GM23248 (cell line): ENCODE data around the gene SCP2. TPM values are rescaled to one million over a fixed set of nuclear protein-coding genes. Genes with fewer than 3 reads are reported as not detected.

Experiments
- DNase-seq: peaks from one replicate; pipeline ENCODE4 v3.0.0-alpha.2; 2015
- H2AFZ ChIP-seq: fragments of 200-600 bp; sonication (generic); 2 replicates; pipeline ENCODE4 v1.6.1; 2016; ENCODE audit warnings: antibody characterized with exemption
- H3F3A ChIP-seq: fragments of 200-600 bp; sonication (generic); 2 replicates; pipeline ENCODE4 v1.6.1; 2016; ENCODE audit warnings: mild to moderate bottlenecking, antibody characterized with exemption, mixed run types; ENCODE audit not compliant: insufficient read depth
- H3K27ac ChIP-seq: fragments of 200-600 bp; sonication (generic); 2 replicates; pipeline ENCODE4 v1.5.1; 2016; ENCODE audit warnings: mild to moderate bottlenecking
- H3K27me3 ChIP-seq: fragments of 200-600 bp; sonication (generic); replicated peaks from 2 replicates; pipeline ENCODE4 v1.6.1; 2016; ENCODE audit warnings: mild to moderate bottlenecking; ENCODE audit not compliant: insufficient read depth
- H3K36me3 ChIP-seq: fragments of 200-600 bp; sonication (generic); 2 replicates; pipeline ENCODE4 v1.6.1; 2016; ENCODE audit warnings: low read depth, mild to moderate bottlenecking
- H3K4me1 ChIP-seq: fragments of 200-600 bp; sonication (generic); 2 replicates; pipeline ENCODE4 v1.6.1; 2016; ENCODE audit warnings: mild to moderate bottlenecking; ENCODE audit not compliant: insufficient read depth
- H3K4me2 ChIP-seq: fragments of 200-600 bp; sonication (generic); one replicate; pipeline ENCODE4 v1.6.1; 2016; ENCODE audit warnings: mild to moderate bottlenecking; ENCODE audit not compliant: unreplicated experiment
- H3K4me3 ChIP-seq: fragments of 200-600 bp; sonication (generic); 2 replicates; pipeline ENCODE4 v1.5.1; 2016; ENCODE audit warnings: mild to moderate bottlenecking
- H3K79me2 ChIP-seq: fragments of 200-600 bp; sonication (generic); 2 replicates; pipeline ENCODE4 v1.6.1; 2016; ENCODE audit warnings: mild to moderate bottlenecking; ENCODE audit not compliant: insufficient read depth
- H3K9ac ChIP-seq: fragments of 200-600 bp; sonication (generic); 2 replicates; pipeline ENCODE4 v1.6.1; 2016; ENCODE audit warnings: mild to moderate bottlenecking
- H3K9me2 ChIP-seq: fragments of 200-600 bp; sonication (generic); 2 replicates; pipeline ENCODE4 v1.6.1; 2016; ENCODE audit warnings: mixed run types, mild to moderate bottlenecking, moderate library complexity; ENCODE audit not compliant: insufficient read depth
- H3K9me3 ChIP-seq: fragments of 200-600 bp; sonication (generic); one replicate; pipeline ENCODE4 v1.6.1; 2017; ENCODE audit warnings: low read depth
- H4K20me1 ChIP-seq: fragments of 200-600 bp; sonication (generic); 2 replicates; pipeline ENCODE4 v1.6.0; 2016; ENCODE audit not compliant: insufficient read depth
- EZH2 ChIP-seq: fragments of 200-600 bp; sonication (generic); IDR thresholded peaks from 2 replicates; pipeline ENCODE4 v1.6.1; 2018; ENCODE audit warnings: antibody characterized with exemption, mild to moderate bottlenecking; ENCODE audit not compliant: insufficient read depth, poor library complexity, severe bottlenecking
- EZH2phosphoT487 ChIP-seq: fragments of 200-600 bp; sonication (generic); IDR thresholded peaks from 2 replicates; pipeline ENCODE4 v1.6.1; 2018; ENCODE audit warnings: antibody characterized with exemption, moderate library complexity, mild to moderate bottlenecking, low read depth; ENCODE audit not compliant: insufficient read depth
- WGBS, 2 experiments: methylation state at CpG; one replicate each; pipeline ENCODE4 v1.1.6; 2015 to 2017; ENCODE audit warnings: low lambda C conversion rate in 2 of 2, low coverage in 1 of 2; ENCODE audit errors: missing lambda C conversion rate in 2 of 2; 5-methylcytosine and 5-hydroxymethylcytosine counted together
- in situ Hi-C: fragments of 300-500 bp; cut with MboI; formaldehyde crosslinking; loops from 2 replicates; pipeline ENCODE4 v1.15.0; 2020
- polyA plus RNA-seq: library from polyadenylated mRNA; unstranded; fragments of >200 nt; fragmentation: Nextera tagmentation; extraction: Ambion mirVana; gene quantifications from 2 replicates; pipeline ENCODE4 v1.2.1, GENCODE V29; 2016
- total RNA-seq: library from RNA; depleted of rRNA; stranded (reverse); fragments of >200 nt; shearing (Covaris generic); gene quantifications from 2 replicates; pipeline ENCODE4 v1.2.3, GENCODE V29; 2014

Gene SCP2
- total and polyA plus RNA-seq, 2 experiments from 2014 or later: 209 to 257 TPM

DNA sequence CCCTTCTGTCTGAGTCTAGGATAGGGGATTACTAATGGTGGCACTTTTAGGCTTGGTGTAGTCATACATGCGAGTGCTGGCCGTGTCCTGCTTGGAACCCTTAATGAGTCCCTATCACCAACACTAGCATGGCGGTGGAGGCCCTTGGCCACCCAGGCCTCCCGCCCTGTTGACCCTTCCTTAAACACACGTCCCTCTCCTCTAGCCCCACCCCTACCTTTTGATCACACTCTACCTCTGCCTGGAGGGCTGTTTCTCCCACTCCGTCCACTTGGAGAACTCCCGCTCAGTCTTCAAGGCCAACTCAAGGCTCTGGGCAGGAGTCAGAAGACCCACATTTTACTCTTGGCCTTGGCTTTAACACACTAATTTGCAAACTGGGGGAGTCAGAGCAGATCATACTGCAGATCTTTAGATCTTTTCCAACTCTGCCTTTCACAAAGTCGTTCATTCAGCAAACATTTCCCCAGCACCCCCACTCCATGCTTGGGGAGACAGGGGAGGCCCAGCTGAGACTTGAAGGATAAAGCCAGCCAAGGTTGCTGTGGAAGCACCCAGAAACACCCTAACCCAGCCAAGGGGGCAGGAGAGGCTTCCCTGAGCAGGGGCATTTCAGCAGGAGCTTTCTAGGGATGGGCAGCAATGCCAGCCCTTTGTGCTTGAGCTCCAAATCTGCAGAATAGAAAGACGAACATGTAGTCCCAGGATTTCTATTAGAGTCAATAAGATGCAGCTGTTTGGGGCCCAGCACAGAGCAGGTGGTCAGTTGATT is 136.9 kb downstream of the SCP2 start:
- H3F3A ChIP-seq: peaks cover 23% of the 10 kb centered on the region
- in situ Hi-C loops: no loop called here
- peaks cover 23% of the 10 kb centered on the region for H3K4me1 ChIP-seq
- no peaks in the 10 kb centered on the region for H3K27me3 ChIP-seq
- H2AFZ ChIP-seq: no peak overlapping the region
- H3K9me3 ChIP-seq: no peaks in the 10 kb centered on the region
- no peak for TF ChIP-seq EZH2phosphoT487
- TF ChIP-seq EZH2: no peak
- H4K20me1 ChIP-seq: no peaks in the 10 kb centered on the region
- H3K79me2 ChIP-seq: no peaks in the 10 kb centered on the region
- H3K36me3 ChIP-seq: no peaks in the 10 kb centered on the region
- H3K4me3 ChIP-seq: no peak overlapping the region
- whole genome bisulfite sequencing, 2 experiments: 94% methylated on average over 9 of the region's 9 CpGs
- no peak for DNase-seq
- no peak overlapping the region for H3K4me2 ChIP-seq
- no peak overlapping the region for H3K9ac ChIP-seq
- H3K9me2 ChIP-seq: no peaks in the 10 kb centered on the region
- H3K27ac ChIP-seq: no peak overlapping the region

DNA sequence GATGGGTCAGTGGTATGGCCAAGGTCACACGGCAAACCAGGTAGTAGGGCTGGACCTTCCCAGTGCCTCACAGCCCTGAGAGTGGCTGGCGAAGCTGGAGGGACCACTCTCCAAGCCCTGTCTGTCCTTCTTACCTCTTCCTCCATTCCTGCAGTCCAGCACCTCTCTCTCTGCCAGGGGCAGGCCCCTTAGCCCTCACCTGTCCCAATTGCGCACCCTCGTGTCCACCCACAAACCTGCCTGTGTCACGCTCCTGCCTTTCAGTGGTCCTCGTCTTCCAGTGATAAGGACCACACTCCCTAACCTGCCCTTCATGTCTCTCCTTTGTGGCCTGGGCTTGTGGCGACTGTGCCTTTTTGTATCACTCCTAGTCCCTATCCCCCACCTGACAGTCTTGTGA is 138.3 kb downstream of the SCP2 start:
- no peaks in the 10 kb centered on the region for H3K9me2 ChIP-seq
- 95% methylated on average over 7 of the region's 7 CpGs for WGBS, 2 experiments
- H3K27ac ChIP-seq: no peak overlapping the region
- H3F3A ChIP-seq: peaks cover 8% of the 10 kb centered on the region
- H3K79me2 ChIP-seq: no peaks in the 10 kb centered on the region
- peaks cover 12% of the 10 kb centered on the region for H3K4me1 ChIP-seq
- no peak overlapping the region for H3K4me3 ChIP-seq
- DNase-seq: no peak
- H2AFZ ChIP-seq: no peak overlapping the region
- in situ Hi-C loops: no loop called here
- no peak overlapping the region for H3K9ac ChIP-seq
- H3K9me3 ChIP-seq: no peaks in the 10 kb centered on the region
- H3K4me2 ChIP-seq: no peak overlapping the region
- no peaks in the 10 kb centered on the region for H3K36me3 ChIP-seq
- no peaks in the 10 kb centered on the region for H4K20me1 ChIP-seq
- H3K27me3 ChIP-seq: no peaks in the 10 kb centered on the region
- no peak for TF ChIP-seq EZH2
- no peak for TF ChIP-seq EZH2phosphoT487

DNA sequence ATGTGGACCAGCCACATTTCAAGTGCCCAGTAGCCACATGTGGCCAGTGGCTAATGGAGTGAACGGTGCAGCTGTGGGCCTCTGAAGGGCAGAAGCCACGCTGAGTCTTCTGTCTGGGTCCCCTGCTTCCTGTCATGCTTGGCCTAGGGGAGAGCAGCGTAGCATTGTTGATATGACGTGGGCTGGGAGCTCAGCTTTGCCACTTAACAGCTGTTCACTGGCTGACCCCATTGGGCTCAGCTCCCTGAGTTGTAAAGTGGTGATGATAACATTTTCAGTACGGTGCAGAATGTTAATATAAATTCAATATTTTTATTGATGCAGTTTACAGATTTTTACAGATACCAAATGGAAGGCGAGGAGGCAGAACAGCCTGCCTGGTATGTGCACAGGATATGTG is 139.4 kb downstream of the SCP2 start:
- no peaks in the 10 kb centered on the region for H3K27me3 ChIP-seq
- TF ChIP-seq EZH2 (no peak), EZH2phosphoT487 (no peak)
- in situ Hi-C loops: no loop called here
- WGBS, 2 experiments: 71 to 72% methylated on average over 6 of the region's 6 CpGs
- peaks cover 1% of the 10 kb centered on the region for H3K4me1 ChIP-seq
- H4K20me1 ChIP-seq: no peaks in the 10 kb centered on the region
- H3K4me2 ChIP-seq: no peak overlapping the region
- H3K27ac ChIP-seq: no peak overlapping the region
- no peak overlapping the region for H3K4me3 ChIP-seq
- DNase-seq: no peak
- H2AFZ ChIP-seq: no peak overlapping the region
- H3K9me2 ChIP-seq: no peaks in the 10 kb centered on the region
- no peaks in the 10 kb centered on the region for H3K9me3 ChIP-seq
- no peak overlapping the region for H3K9ac ChIP-seq
- H3F3A ChIP-seq: no peaks in the 10 kb centered on the region
- no peaks in the 10 kb centered on the region for H3K79me2 ChIP-seq
- no peaks in the 10 kb centered on the region for H3K36me3 ChIP-seq

DNA sequence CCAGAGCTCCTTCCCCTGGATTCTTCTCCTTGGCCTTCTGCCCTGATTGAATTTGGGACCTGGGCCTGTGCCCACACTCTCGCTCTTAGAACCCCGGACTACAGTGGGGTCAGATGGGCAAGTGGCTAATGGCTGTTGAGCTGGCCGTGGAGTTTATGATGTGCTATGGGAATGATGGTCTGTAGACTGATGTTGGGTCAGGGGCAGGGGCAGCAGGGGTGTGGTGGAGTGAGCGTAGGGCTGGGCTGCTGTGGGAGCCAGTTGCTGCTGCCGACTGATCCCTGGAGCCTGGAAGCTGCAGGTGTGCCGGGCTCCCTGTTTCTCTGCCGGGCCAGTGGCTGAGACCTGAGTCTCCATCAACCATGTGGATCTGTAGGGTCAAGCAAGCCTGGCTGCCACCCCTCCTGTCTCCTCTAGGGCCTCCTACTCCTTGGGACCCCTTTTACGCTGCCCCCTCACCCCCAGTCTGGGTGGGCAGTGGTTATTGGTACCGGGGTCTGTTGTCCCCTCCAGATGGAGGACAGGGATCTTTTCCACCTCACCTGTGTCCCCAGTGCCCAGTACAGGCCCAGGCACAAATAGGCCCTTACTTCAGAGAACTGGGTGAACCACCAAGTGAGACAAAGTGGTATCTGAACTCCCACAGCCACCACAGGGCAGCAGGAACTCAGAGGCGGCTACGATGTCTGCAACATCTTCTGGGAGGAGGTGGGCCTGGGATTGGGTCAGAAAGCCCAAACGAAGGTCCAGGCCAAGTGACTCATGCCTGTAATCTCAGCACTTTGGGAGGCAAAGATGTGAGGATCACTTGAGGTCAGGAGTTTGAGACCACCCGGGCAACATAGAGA is 140.0 kb downstream of the SCP2 start:
- Histone ChIP-seq H2AFZ (no peak overlapping the region), H3K27ac (no peak overlapping the region), H3K79me2 (no peaks in the 10 kb centered on the region), H3K9ac (no peak overlapping the region), H3K4me2 (no peak overlapping the region), H4K20me1 (no peaks in the 10 kb centered on the region), H3K27me3 (no peaks in the 10 kb centered on the region), H3K4me1 (no peaks in the 10 kb centered on the region), H3K36me3 (no peaks in the 10 kb centered on the region), H3K9me2 (no peaks in the 10 kb centered on the region), H3F3A (no peaks in the 10 kb centered on the region), H3K9me3 (no peaks in the 10 kb centered on the region), H3K4me3 (no peak overlapping the region)
- 69 to 70% methylated on average over 13 of the region's 13 CpGs for WGBS, 2 experiments
- no peak for TF ChIP-seq EZH2phosphoT487
- in situ Hi-C loops: no loop called here
- DNase-seq: no peak
